Measurements from ENCODE around the gene STAP2. TPM values are rescaled to one million over a fixed set of nuclear protein-coding genes. Genes with fewer than 3 reads are reported as not detected.
A peak's percentile ranks its signal among the peaks of the same experiment; 100 is the strongest.

Gene STAP2
- total and polyA plus RNA-seq, 9 of the 15 experiments (the other 6 are each of a cell fraction or from before 2014, with no cell fraction given), result 1.2 to 9.8 (median 4.5) TPM

GRCh38 chr19:4334929-4335570, 3.6 kb downstream of the STAP2 start (continued):
- TF ChIP-seq MXI1 (IDR thresholded peaks at IDR 0.05; ENCODE audit: low read depth, low read length) (no peak), HDAC1 (IDR thresholded peaks at IDR 0.05) (peak in 1 of 2 experiments; percentile 82; a peak in 2 of 4 replicates), NCOA1 (IDR thresholded peaks at IDR 0.05; ENCODE audit: low read depth) (no peak), ZNF354B (CRISPR knock-in tag; IDR thresholded peaks at IDR 0.05) (no peak), IRF2 (CRISPR knock-in tag; IDR thresholded peaks at IDR 0.05) (no peak), KDM4B (IDR thresholded peaks at IDR 0.05; ENCODE audit: borderline replicate concordance in 2 of 2, low read depth in 1 of 2) (no peak), ILF3 (IDR thresholded peaks at IDR 0.05; ENCODE audit: borderline replicate concordance) (no peak), ZNF263 (CRISPR knock-in tag; IDR thresholded peaks at IDR 0.05; ENCODE audit: borderline replicate concordance) (peak; percentile 75), ZNF584 (CRISPR knock-in tag; IDR thresholded peaks at IDR 0.05; ENCODE audit: low read depth) (no peak), MAZ (CRISPR knock-in tag; conservative IDR thresholded peaks at IDR 0.05 in 1 of 2, IDR thresholded peaks at IDR 0.05 in 1 of 2) (no peak), CBX5 (IDR thresholded peaks at IDR 0.05; ENCODE audit: borderline replicate concordance, low read depth) (no peak), CTBP1 (IDR thresholded peaks at IDR 0.05; ENCODE audit: borderline replicate concordance) (peak; percentile 57; the same call in 1 of the 2 replicates), JUND (IDR thresholded peaks at IDR 0.05; ENCODE audit: borderline replicate concordance, low read depth, low read length) (no peak), JUND (tag; IDR thresholded peaks at IDR 0.05; ENCODE audit: borderline replicate concordance, low read depth, low read length) (no peak), NFIC (IDR thresholded peaks at IDR 0.05) (no peak), TBP (optimal IDR thresholded peaks at IDR 0.05; ENCODE audit: low read depth, low read length) (no peak)
- TF ChIP-seq, protein P1, sequence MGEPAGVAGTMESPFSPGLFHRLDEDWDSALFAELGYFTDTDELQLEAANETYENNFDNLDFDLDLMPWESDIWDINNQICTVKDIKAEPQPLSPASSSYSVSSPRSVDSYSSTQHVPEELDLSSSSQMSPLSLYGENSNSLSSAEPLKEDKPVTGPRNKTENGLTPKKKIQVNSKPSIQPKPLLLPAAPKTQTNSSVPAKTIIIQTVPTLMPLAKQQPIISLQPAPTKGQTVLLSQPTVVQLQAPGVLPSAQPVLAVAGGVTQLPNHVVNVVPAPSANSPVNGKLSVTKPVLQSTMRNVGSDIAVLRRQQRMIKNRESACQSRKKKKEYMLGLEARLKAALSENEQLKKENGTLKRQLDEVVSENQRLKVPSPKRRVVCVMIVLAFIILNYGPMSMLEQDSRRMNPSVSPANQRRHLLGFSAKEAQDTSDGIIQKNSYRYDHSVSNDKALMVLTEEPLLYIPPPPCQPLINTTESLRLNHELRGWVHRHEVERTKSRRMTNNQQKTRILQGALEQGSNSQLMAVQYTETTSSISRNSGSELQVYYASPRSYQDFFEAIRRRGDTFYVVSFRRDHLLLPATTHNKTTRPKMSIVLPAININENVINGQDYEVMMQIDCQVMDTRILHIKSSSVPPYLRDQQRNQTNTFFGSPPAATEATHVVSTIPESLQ (CRISPR knock-in tag; IDR thresholded peaks at IDR 0.05), result no peak
- TF ChIP-seq, protein P2, sequence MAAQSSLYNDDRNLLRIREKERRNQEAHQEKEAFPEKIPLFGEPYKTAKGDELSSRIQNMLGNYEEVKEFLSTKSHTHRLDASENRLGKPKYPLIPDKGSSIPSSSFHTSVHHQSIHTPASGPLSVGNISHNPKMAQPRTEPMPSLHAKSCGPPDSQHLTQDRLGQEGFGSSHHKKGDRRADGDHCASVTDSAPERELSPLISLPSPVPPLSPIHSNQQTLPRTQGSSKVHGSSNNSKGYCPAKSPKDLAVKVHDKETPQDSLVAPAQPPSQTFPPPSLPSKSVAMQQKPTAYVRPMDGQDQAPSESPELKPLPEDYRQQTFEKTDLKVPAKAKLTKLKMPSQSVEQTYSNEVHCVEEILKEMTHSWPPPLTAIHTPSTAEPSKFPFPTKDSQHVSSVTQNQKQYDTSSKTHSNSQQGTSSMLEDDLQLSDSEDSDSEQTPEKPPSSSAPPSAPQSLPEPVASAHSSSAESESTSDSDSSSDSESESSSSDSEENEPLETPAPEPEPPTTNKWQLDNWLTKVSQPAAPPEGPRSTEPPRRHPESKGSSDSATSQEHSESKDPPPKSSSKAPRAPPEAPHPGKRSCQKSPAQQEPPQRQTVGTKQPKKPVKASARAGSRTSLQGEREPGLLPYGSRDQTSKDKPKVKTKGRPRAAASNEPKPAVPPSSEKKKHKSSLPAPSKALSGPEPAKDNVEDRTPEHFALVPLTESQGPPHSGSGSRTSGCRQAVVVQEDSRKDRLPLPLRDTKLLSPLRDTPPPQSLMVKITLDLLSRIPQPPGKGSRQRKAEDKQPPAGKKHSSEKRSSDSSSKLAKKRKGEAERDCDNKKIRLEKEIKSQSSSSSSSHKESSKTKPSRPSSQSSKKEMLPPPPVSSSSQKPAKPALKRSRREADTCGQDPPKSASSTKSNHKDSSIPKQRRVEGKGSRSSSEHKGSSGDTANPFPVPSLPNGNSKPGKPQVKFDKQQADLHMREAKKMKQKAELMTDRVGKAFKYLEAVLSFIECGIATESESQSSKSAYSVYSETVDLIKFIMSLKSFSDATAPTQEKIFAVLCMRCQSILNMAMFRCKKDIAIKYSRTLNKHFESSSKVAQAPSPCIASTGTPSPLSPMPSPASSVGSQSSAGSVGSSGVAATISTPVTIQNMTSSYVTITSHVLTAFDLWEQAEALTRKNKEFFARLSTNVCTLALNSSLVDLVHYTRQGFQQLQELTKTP (IDR thresholded peaks at IDR 0.05; ENCODE audit: low read depth in 1 of 2, partially characterized antibody in 2 of 2), result no peak
- TF ChIP-seq, protein P3, sequence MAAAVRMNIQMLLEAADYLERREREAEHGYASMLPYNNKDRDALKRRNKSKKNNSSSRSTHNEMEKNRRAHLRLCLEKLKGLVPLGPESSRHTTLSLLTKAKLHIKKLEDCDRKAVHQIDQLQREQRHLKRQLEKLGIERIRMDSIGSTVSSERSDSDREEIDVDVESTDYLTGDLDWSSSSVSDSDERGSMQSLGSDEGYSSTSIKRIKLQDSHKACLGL (CRISPR knock-in tag; IDR thresholded peaks at IDR 0.05; ENCODE audit: borderline replicate concordance, poor library complexity, severe bottlenecking), result no peak
- TF ChIP-seq, protein P4, sequence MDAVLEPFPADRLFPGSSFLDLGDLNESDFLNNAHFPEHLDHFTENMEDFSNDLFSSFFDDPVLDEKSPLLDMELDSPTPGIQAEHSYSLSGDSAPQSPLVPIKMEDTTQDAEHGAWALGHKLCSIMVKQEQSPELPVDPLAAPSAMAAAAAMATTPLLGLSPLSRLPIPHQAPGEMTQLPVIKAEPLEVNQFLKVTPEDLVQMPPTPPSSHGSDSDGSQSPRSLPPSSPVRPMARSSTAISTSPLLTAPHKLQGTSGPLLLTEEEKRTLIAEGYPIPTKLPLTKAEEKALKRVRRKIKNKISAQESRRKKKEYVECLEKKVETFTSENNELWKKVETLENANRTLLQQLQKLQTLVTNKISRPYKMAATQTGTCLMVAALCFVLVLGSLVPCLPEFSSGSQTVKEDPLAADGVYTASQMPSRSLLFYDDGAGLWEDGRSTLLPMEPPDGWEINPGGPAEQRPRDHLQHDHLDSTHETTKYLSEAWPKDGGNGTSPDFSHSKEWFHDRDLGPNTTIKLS (IDR thresholded peaks at IDR 0.05; ENCODE audit: borderline replicate concordance, low read depth), result no peak
